CD4-positive, CD25-positive, alpha-beta regulatory T cell (primary cell): ENCODE data around the gene MLLT6. TPM values are rescaled to one million over a fixed set of nuclear protein-coding genes. Genes with fewer than 3 reads are reported as not detected.
A peak's percentile ranks its signal among the peaks of the same experiment; 100 is the strongest.

Experiments
- ATAC-seq, 2 donors: fragments of 150-1000 bp; cut with Tn5 transposase; one replicate each; pipeline ENCODE4 v1.10.0; 2021; ENCODE audit warnings: low read depth in 2 of 2, moderate number of reproducible peaks in 2 of 2, moderate library complexity in 1 of 2
- DNase-seq, 3 donors: peaks; one replicate each; pipeline versions ENCODE4 v3.0.0 to v3.0.0-alpha.2; 2012 to 2022; ENCODE audit warnings: mixed read lengths in 1 of 3
- H3K27ac ChIP-seq: one replicate; pipeline ENCODE4 v1.7.0; 2013; ENCODE audit warnings: mild to moderate bottlenecking, low read length; ENCODE audit not compliant: insufficient read depth, poor library complexity, severe bottlenecking
- H3K27me3 ChIP-seq: one replicate; pipeline ENCODE4 v1.7.0; 2013; ENCODE audit warnings: low read length; ENCODE audit not compliant: control insufficient read depth, insufficient read depth
- H3K36me3 ChIP-seq: one replicate; pipeline ENCODE4 v1.7.0; 2013; ENCODE audit warnings: mild to moderate bottlenecking, low read length, moderate library complexity; ENCODE audit not compliant: control insufficient read depth, insufficient read depth
- H3K4me1 ChIP-seq: 2 replicates; pipeline ENCODE4 v1.7.0; 2013; ENCODE audit warnings: mild to moderate bottlenecking, low read length; ENCODE audit not compliant: insufficient read depth, control insufficient read depth, poor library complexity, severe bottlenecking
- H3K4me3 ChIP-seq: one replicate; pipeline ENCODE4 v1.7.0; 2013; ENCODE audit warnings: low read depth, mild to moderate bottlenecking, low read length, moderate library complexity
- H3K9me3 ChIP-seq, 2 experiments: 1 replicate in 1 of 2; 2 replicates in 1 of 2; pipeline ENCODE4 v1.7.0; 2013; ENCODE audit warnings: low read length in 2 of 2, mild to moderate bottlenecking in 1 of 2, moderate library complexity in 1 of 2; ENCODE audit not compliant: control insufficient read depth in 2 of 2
- H3K27ac Mint-ChIP-seq, 3 donors: one replicate each; pipeline ENCODE4 v1.8.0; 2020 to 2022; ENCODE audit warnings: mild to moderate bottlenecking in 3 of 3, mixed read lengths in 3 of 3, moderate library complexity in 2 of 3
- H3K27me3 Mint-ChIP-seq: one replicate; pipeline ENCODE4 v1.8.0; 2022; ENCODE audit warnings: mild to moderate bottlenecking, mixed read lengths
- H3K36me3 Mint-ChIP-seq: one replicate; pipeline ENCODE4 v1.8.0; 2020; ENCODE audit warnings: mixed read lengths
- H3K4me1 Mint-ChIP-seq, 4 donors: one replicate each; pipeline ENCODE4 v1.8.0; 2020 to 2022; ENCODE audit warnings: mixed read lengths in 4 of 4, mild to moderate bottlenecking in 1 of 4
- H3K4me3 Mint-ChIP-seq, 4 donors: one replicate each; pipeline ENCODE4 v1.8.0; 2020 to 2022; ENCODE audit warnings: mild to moderate bottlenecking in 4 of 4, mixed read lengths in 4 of 4, moderate library complexity in 3 of 4
- H3K9me3 Mint-ChIP-seq, 7 donors: one replicate each; pipeline ENCODE4 v1.8.0; 2020 to 2022; ENCODE audit warnings: mixed read lengths in 7 of 7, mild to moderate bottlenecking in 3 of 7, moderate library complexity in 2 of 7
- polyA plus RNA-seq, 4 donors: library from polyadenylated mRNA; unstranded; fragments of 300-500 nt; fragmentation: Illumina TruSeq; gene quantifications; one replicate each; pipeline ENCODE4 v1.2.3, GENCODE V29; 2021
- total RNA-seq: library from RNA; stranded (reverse); gene quantifications from one replicate; pipeline ENCODE4 v1.2.3, GENCODE V29; 2022

MLLT6 gene
- total and polyA plus RNA-seq, 5 donors from 2014 or later, result 5.2 to 361 (median 6.7) TPM

DNA sequence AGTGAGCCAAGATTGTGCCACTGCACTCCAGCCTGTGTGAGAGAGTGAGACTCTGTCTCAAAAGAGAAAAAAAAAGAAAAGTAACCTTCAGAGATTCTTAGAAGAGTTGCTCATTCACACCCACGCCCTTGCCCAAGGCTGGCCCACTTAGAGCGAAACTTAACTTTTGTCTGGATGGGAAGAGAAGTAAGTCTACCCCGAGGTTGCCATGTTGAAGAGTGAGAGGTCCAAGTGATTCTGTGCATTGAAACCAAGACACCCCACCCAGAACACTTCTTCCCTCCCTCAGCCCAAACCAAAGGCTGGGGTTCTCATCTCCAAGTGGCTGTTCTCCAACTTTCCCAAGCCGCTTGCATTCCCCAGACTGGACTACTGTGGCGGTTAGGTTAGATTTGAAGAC, 22.7 kb downstream of the MLLT6 start:
- Histone ChIP-seq H3K9me3 (no peaks in the 10 kb centered on the region), H3K36me3 (peaks cover 15% of the 10 kb centered on the region), H3K27ac (peak overlapping the region; percentile 75), H3K4me1 (peaks cover 50% of the 10 kb centered on the region), H3K27me3 (no peaks in the 10 kb centered on the region), H3K4me3 (peak overlapping the region; percentile 45)
- H3K9me3 Mint-ChIP-seq, result peaks cover 0 to 1% (median 0%) of the 10 kb centered on the region in 7 donors
- peak overlapping the region; percentile 89 to 94 (median 93) for H3K27ac Mint-ChIP-seq
- H3K36me3 Mint-ChIP-seq, result peaks cover 6% of the 10 kb centered on the region
- no peaks in the 10 kb centered on the region for H3K27me3 Mint-ChIP-seq
- DNase-seq (peak in 2 of 3 donors; percentile 33 to 89), ATAC-seq (peak; percentile 11 to 28)
- H3K4me1 Mint-ChIP-seq, result peaks cover 0 to 82% (median 37%) of the 10 kb centered on the region in 4 donors
- H3K4me3 Mint-ChIP-seq, result peak overlapping the region; percentile 73 to 82 (median 81)

DNA sequence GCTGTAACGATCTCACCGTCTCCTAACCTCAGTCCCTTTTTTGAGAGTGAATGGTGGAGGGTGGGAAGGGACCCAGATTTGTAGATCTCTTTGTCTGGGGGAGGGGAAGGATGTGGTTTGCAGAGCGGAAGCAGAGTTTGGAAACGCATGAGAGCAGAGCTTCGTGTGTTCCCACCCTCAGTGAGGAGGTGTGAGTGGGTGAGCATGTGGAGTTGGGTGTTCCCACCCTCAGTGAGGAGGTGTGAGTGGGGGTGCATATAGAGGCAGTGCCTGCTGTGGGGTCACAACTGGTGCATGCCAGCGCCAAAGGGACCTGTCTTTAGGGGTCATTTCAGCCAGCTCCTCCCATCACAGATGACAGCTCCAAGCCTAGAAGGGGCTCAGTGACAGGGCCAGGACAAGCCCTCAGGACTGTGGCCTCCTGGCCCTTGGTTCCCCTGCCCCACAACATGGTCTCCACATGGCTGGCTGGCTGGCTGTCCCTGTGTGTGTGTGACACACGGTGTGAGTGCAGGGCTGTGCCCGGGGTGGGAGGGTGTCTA, 23.3 kb downstream of the MLLT6 start:
- no peaks in the 10 kb centered on the region for H3K27me3 Mint-ChIP-seq
- H3K27ac Mint-ChIP-seq, result peak overlapping the region; percentile 89 to 94 (median 93)
- DNase-seq (peak; percentile 57 to 95 (median 83)), ATAC-seq (peak; percentile 54 to 57)
- peaks cover 0 to 84% (median 39%) of the 10 kb centered on the region in 4 donors for H3K4me1 Mint-ChIP-seq
- H3K36me3 Mint-ChIP-seq, result peaks cover 2% of the 10 kb centered on the region
- no peaks in the 10 kb centered on the region for H3K27me3 ChIP-seq
- H3K4me3 Mint-ChIP-seq, result peak overlapping the region; percentile 73 to 82 (median 81)
- H3K4me3 ChIP-seq, result peak overlapping the region; percentile 54
- peak overlapping the region; percentile 75 for H3K27ac ChIP-seq
- no peaks in the 10 kb centered on the region for H3K9me3 ChIP-seq
- H3K9me3 Mint-ChIP-seq, result peaks cover 0 to 1% (median 0%) of the 10 kb centered on the region in 7 donors
- H3K4me1 ChIP-seq, result peaks cover 50% of the 10 kb centered on the region
- peaks cover 10% of the 10 kb centered on the region for H3K36me3 ChIP-seq

DNA sequence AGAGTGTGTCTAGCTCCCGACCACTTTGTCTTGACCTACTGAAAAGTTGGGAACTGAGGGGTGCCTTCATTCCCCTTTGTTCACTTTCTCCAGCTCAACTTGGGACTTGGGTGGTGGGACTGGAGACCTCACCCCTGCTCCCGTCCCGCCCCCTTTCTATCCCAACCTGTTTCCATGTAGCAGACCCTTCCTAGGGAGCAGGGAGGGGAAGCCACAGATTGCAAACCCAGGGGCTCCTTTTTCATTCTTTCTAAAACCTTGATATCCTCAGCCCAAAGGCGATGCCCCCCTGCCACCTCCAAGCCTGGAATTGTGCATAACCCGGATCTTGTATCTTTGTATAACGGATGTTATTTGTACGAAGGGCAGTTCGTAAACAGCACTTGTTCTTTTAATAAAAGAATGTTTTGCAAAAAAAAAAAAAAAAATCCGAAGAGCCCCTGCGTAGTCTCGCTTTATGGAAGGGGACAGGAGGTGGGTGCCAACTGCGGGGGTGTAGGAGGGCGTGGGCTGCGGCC, 24.4 kb downstream of the MLLT6 start:
- H3K27me3 ChIP-seq, result no peaks in the 10 kb centered on the region
- Mint-ChIP-seq H3K36me3 (no peaks in the 10 kb centered on the region), H3K27me3 (no peaks in the 10 kb centered on the region), H3K27ac (peak overlapping the region; percentile 31 to 94 (median 89)), H3K9me3 (peaks cover 0 to 1% (median 0%) of the 10 kb centered on the region in 7 donors), H3K4me1 (peaks cover 0 to 88% (median 48%) of the 10 kb centered on the region in 4 donors), H3K4me3 (peak overlapping the region; percentile 73 to 82 (median 81))
- H3K9me3 ChIP-seq, result no peaks in the 10 kb centered on the region
- H3K36me3 ChIP-seq, result peaks cover 5% of the 10 kb centered on the region
- ATAC-seq (no peak), DNase-seq (no peak)
- peak overlapping the region; percentile 75 for H3K27ac ChIP-seq
- peak overlapping the region; percentile 54 for H3K4me3 ChIP-seq
- H3K4me1 ChIP-seq, result peaks cover 57% of the 10 kb centered on the region

DNA sequence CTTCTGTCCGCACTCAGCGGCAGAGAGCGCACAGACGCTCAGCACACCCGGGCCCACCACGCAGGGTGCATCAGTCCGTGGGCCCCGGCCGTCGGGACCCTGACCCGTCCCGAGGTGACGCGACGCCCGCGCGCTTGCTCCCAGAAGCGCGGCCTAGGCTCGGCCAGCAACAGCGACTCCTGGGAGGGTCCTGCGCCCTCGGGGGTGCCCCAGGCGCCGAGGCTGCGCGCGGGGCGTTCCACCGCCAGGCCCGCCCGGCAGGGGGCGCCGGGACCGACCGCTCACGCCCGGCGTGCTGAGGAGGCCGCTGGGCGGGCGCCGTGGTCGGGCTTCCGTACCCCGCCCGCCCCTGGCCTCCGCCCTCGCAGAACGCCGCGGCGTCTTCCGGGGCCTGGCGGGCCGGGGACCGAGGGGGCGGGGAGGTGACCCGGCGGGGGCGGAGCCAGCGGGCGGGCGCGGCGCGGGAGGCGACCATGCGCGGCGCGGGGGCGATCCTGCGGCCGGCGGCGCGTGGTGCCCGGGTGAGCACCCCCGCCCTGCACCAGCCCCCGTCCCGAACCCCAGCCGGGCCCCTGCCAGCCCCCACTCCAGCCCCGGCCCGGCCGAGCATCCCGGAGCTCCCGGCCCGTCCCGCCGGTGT, 24.9 kb downstream of the MLLT6 start, which contains the start of gene CISD3:
CISD3 (plus strand) TSS at position 456 of the 640 bp plus-strand sequence; CDS start at position 474, 18 bp downstream.
- H3K36me3 ChIP-seq, result peaks cover 3% of the 10 kb centered on the region
- H3K27me3 Mint-ChIP-seq, result no peaks in the 10 kb centered on the region
- H3K9me3 ChIP-seq, result no peaks in the 10 kb centered on the region
- no peaks in the 10 kb centered on the region for H3K36me3 Mint-ChIP-seq
- ATAC-seq (peak; percentile 81 to 84), DNase-seq (peak; percentile 83 to 93 (median 86))
- peaks cover 61% of the 10 kb centered on the region for H3K4me1 ChIP-seq
- peak within 1 kb of the TSS; percentile 75 for H3K27ac ChIP-seq
- H3K9me3 Mint-ChIP-seq, result peaks cover 0 to 1% (median 0%) of the 10 kb centered on the region in 7 donors
- no peaks in the 10 kb centered on the region for H3K27me3 ChIP-seq
- peak within 1 kb of the TSS; percentile 90 to 97 (median 96) for H3K27ac Mint-ChIP-seq
- peaks cover 0 to 89% (median 52%) of the 10 kb centered on the region in 4 donors for H3K4me1 Mint-ChIP-seq
- peak within 1 kb of the TSS; percentile 83 for H3K4me3 ChIP-seq
- peak within 1 kb of the TSS; percentile 93 to 99 (median 97) for H3K4me3 Mint-ChIP-seq

DNA sequence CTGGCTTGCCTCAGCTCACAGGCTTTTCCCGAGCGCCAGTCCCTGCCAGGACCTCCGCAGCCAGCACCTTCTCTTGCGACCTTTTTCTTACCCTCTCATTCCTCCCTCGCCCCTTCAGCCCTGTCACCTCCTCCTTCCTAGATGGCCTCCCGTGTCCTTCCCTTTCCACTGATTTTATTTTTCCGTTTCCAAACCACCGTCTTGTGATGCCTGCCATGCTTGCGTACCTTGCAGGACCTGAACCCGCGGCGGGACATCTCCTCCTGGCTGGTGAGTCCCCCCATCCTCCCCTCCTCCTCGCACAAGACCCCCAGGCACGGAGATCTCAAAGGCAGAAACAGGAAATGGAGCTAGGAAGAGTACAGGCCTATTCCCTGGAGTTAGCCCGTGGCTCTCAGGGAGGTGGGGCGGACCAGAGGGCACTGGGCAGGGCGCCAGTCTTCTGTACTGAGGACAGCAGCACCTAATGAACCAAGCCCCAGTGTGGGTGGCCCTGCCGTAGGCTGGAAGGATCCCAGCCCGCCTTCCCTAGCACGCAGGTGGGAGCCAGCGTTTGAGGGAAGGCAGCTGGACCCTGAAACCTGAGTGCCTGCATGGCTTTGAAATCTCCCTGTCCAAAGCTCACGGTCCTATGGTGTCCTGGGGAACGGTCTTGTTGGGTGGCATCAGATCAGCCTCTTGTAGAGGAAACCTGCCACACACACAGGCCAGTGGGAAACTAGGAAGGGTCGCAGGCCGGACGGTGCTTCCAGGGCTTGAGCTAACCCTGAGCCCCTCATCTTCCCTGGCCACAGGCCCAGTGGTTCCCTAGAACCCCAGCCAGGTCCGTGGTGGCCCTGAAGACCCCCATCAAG, 25.7 kb downstream of the MLLT6 start:
- no peak for ATAC-seq
- Mint-ChIP-seq H3K4me3 (peak overlapping the region; percentile 93 to 99 (median 97)), H3K27ac (peak overlapping the region; percentile 90 to 97 (median 96)), H3K9me3 (peaks cover 0 to 1% (median 0%) of the 10 kb centered on the region in 7 donors), H3K36me3 (no peaks in the 10 kb centered on the region), H3K4me1 (peaks cover 0 to 86% (median 50%) of the 10 kb centered on the region in 4 donors), H3K27me3 (no peaks in the 10 kb centered on the region)
- DNase-seq, result peak in 1 of 3 donors; percentile 46
- H3K27me3 ChIP-seq, result no peaks in the 10 kb centered on the region
- H3K4me3 ChIP-seq, result peak overlapping the region; percentile 83
- H3K4me1 ChIP-seq, result peaks cover 65% of the 10 kb centered on the region
- no peaks in the 10 kb centered on the region for H3K36me3 ChIP-seq
- no peaks in the 10 kb centered on the region for H3K9me3 ChIP-seq
- H3K27ac ChIP-seq, result peak overlapping the region; percentile 71

DNA sequence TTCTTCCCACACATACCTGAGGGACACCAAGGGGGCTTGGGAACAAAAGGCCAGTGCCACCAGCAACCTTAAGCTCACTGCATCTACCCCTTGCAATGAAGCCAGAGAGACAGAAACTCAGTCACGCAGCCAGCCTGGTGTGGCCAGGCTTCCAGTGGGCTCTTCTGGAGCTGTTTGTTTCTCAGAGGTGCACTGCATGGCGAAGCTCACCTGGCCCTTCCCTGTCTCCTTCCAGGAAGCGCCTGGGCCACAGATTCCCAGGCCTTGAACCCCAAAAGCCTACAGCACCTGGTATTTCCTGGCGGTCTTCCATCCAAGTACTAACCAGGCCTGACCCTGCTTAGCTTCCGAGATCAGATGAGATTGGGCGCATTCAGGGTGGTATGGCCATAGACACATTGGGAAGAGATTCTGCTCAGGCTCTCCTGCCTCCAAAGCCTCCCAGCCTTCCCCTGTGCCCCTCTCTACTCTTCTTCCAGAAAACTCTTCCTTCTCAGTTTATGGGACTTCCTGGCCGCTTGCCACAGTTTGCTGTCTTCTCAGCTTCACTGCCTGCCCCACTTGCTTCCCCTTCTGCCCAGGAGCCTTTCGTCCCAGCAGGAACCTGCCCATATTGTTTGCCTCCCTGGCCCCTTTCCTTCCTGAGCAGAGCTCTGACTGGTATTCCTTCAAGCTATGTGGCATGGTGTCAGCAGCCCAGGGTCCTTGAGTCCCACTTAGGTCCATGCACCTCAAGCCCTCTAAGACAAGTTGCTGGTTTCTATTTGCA, 26.6 kb downstream of the MLLT6 start:
- peak overlapping the region; percentile 71 for H3K27ac ChIP-seq
- ATAC-seq (no peak), DNase-seq (no peak)
- H3K36me3 ChIP-seq, result no peaks in the 10 kb centered on the region
- H3K27me3 ChIP-seq, result no peaks in the 10 kb centered on the region
- no peak overlapping the region for H3K4me3 ChIP-seq
- Mint-ChIP-seq H3K4me1 (peaks cover 0 to 81% (median 49%) of the 10 kb centered on the region in 4 donors), H3K9me3 (peaks cover 0 to 1% (median 0%) of the 10 kb centered on the region in 7 donors), H3K36me3 (no peaks in the 10 kb centered on the region), H3K27ac (peak overlapping the region; percentile 79 to 96 (median 90)), H3K27me3 (no peaks in the 10 kb centered on the region), H3K4me3 (peak overlapping the region; percentile 93 to 99 (median 97))
- H3K9me3 ChIP-seq, result no peaks in the 10 kb centered on the region
- peaks cover 65% of the 10 kb centered on the region for H3K4me1 ChIP-seq
